ENCODE results near the gene NIPAL3.
A peak's percentile ranks its signal among the peaks of the same experiment; 100 is the strongest.

NIPAL3 gene

DNA sequence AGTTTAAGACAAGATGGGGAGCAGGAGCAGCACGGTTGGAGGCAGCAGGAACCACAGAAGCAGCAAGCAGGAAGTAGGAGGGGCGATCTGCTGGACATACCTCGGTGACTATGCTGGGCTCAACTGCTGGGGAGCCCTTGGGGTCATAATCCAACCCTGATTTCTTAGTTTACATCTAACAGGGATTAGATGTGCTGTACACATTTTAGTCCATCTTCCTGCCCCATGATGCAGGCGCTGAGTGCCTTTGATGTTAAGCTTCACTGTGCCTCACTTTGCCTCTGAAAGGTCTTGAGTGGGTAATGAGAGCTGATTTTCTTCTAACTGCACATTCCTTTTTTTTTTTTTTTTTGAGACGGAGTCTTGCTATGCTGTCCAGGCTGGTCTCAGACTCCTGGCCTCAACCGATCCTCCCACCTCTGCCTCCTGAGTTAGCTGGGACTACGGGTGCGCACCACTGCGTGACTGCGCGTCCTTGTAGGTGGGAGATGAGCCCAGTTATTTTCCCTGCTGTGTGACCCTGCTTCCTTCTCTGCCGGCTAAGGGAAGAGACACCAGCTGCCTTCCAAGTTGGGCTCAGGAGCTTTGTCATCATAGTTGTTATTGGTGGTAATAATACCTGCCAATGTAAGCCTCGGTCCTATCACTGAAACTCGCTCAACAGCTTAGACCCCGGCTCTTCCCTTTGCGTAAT, 85.9 kb downstream of the NIPAL3 start:
- peak overlapping the region; percentile 61 to 76 for H3K4me3 ChIP-seq (ENCODE audit: low read depth in 1 of 2, low read length in 2 of 2)
- H3K27ac ChIP-seq (ENCODE audit: low read length) = peak overlapping the region; percentile 12
- H3K27me3 ChIP-seq (ENCODE audit: low read depth, low read length) = no peaks in the 10 kb centered on the region
- no peaks in the 10 kb centered on the region for H3K36me3 ChIP-seq (ENCODE audit: control insufficient read depth in 1 of 2, insufficient read depth in 2 of 2, low read length in 2 of 2)
- no peaks in the 10 kb centered on the region for H3K9me3 ChIP-seq (ENCODE audit: control insufficient read depth in 1 of 2, low read length in 2 of 2)
- H3K4me1 ChIP-seq (ENCODE audit: control insufficient read depth in 1 of 2, insufficient read depth in 2 of 2, low read length in 2 of 2) = peaks cover 0 to 5% of the 10 kb centered on the region in 2 donors

GRCh38 chr1:24502065-24502708, 86.6 kb downstream of the NIPAL3 start:
- Histone ChIP-seq H3K27ac (ENCODE audit: low read length) (peak overlapping the region; percentile 12), H3K4me1 (ENCODE audit: control insufficient read depth in 1 of 2, insufficient read depth in 2 of 2, low read length in 2 of 2) (peaks cover 0 to 5% of the 10 kb centered on the region in 2 donors), H3K27me3 (ENCODE audit: low read depth, low read length) (no peaks in the 10 kb centered on the region), H3K9me3 (ENCODE audit: control insufficient read depth in 1 of 2, low read length in 2 of 2) (no peaks in the 10 kb centered on the region), H3K36me3 (ENCODE audit: control insufficient read depth in 1 of 2, insufficient read depth in 2 of 2, low read length in 2 of 2) (no peaks in the 10 kb centered on the region), H3K4me3 (ENCODE audit: low read depth in 1 of 2, low read length in 2 of 2) (peak overlapping the region; percentile 61 to 76)

DNA sequence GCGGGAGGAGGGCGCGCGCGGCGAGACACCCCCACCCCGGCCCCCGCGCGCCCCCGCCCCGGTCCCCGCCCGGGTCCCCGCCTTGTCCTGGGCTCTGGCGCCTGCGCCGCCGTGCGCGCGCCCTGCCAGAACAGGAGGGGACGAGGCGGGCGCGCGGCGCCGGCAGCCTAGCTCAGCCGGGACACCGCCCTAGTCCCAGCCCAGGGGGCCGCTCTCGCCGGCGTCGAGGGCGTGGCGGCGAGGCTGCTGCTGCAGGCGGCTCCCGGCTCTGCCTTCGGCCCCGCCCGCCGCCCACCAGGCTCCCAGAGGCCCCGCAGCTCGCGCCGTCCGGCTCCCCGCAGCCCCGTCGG, 87.1 kb downstream of the NIPAL3 start, which contains the start of gene RCAN3:
Gene RCAN3, plus strand, starts transcription at position 128 of the 350 bp plus-strand sequence. CDS start 11,537 bp downstream, outside the sequence.
- Histone ChIP-seq H3K36me3 (ENCODE audit: control insufficient read depth in 1 of 2, insufficient read depth in 2 of 2, low read length in 2 of 2) (no peaks in the 10 kb centered on the region), H3K27me3 (ENCODE audit: low read depth, low read length) (no peaks in the 10 kb centered on the region), H3K4me1 (ENCODE audit: control insufficient read depth in 1 of 2, insufficient read depth in 2 of 2, low read length in 2 of 2) (peaks cover 0 to 5% of the 10 kb centered on the region in 2 donors), H3K4me3 (ENCODE audit: low read depth in 1 of 2, low read length in 2 of 2) (peak within 1 kb of the TSS; percentile 61 to 77), H3K9me3 (ENCODE audit: control insufficient read depth in 1 of 2, low read length in 2 of 2) (no peaks in the 10 kb centered on the region), H3K27ac (ENCODE audit: low read length) (peak within 1 kb of the TSS; percentile 67)

- no peaks in the 10 kb centered on the region for H3K9me3 ChIP-seq (ENCODE audit: control insufficient read depth in 1 of 2, low read length in 2 of 2)
These were observed 87.6 kb downstream of the NIPAL3 start for GRCh38 chr1:24503059-24503751.

GRCh38 chr1:24503870-24504523, 88.4 kb downstream of the NIPAL3 start:
- H3K4me3 ChIP-seq (ENCODE audit: low read depth in 1 of 2, low read length in 2 of 2) = peak overlapping the region; percentile 60 to 77
- peak overlapping the region; percentile 67 for H3K27ac ChIP-seq (ENCODE audit: low read length)
- H3K4me1 ChIP-seq (ENCODE audit: control insufficient read depth in 1 of 2, insufficient read depth in 2 of 2, low read length in 2 of 2) = peaks cover 0 to 5% of the 10 kb centered on the region in 2 donors
- H3K27me3 ChIP-seq (ENCODE audit: low read depth, low read length) = no peaks in the 10 kb centered on the region
- no peaks in the 10 kb centered on the region for H3K9me3 ChIP-seq (ENCODE audit: control insufficient read depth in 1 of 2, low read length in 2 of 2)
- H3K36me3 ChIP-seq (ENCODE audit: control insufficient read depth in 1 of 2, insufficient read depth in 2 of 2, low read length in 2 of 2) = no peaks in the 10 kb centered on the region

More at GRCh38 chr1:24503059-24503751, 87.6 kb downstream of the NIPAL3 start:
- no peaks in the 10 kb centered on the region for H3K36me3 ChIP-seq (ENCODE audit: control insufficient read depth in 1 of 2, insufficient read depth in 2 of 2, low read length in 2 of 2)
- peak overlapping the region; percentile 60 to 77 for H3K4me3 ChIP-seq (ENCODE audit: low read depth in 1 of 2, low read length in 2 of 2)
- H3K27me3 ChIP-seq (ENCODE audit: low read depth, low read length) = no peaks in the 10 kb centered on the region
- H3K4me1 ChIP-seq (ENCODE audit: control insufficient read depth in 1 of 2, insufficient read depth in 2 of 2, low read length in 2 of 2) = peaks cover 0 to 5% of the 10 kb centered on the region in 2 donors
- peak overlapping the region; percentile 67 for H3K27ac ChIP-seq (ENCODE audit: low read length)

DNA sequence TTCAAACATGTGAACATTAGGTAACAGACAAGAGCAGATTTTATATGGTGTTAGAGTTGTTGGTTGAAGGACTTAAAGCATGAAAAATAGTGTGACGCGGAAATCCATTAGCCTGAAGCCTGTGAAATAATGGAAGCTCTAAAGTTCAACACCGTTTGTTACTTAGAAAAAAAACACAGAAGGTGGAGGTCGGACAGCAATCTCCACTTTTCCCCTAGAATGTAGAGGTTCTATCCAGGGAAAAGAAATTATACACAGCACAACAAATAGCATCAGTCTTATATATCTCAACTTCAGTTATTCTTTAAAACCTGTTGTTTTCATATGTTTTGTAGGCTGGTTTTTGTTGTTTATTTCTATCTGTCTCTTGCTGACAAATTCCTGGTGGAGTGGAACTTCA, 89.0 kb downstream of the NIPAL3 start:
- no peak overlapping the region for H3K4me3 ChIP-seq (ENCODE audit: low read depth in 1 of 2, low read length in 2 of 2)
- H3K36me3 ChIP-seq (ENCODE audit: control insufficient read depth in 1 of 2, insufficient read depth in 2 of 2, low read length in 2 of 2) = no peaks in the 10 kb centered on the region
- no peak overlapping the region for H3K27ac ChIP-seq (ENCODE audit: low read length)
- no peaks in the 10 kb centered on the region for H3K9me3 ChIP-seq (ENCODE audit: control insufficient read depth in 1 of 2, low read length in 2 of 2)
- no peaks in the 10 kb centered on the region for H3K27me3 ChIP-seq (ENCODE audit: low read depth, low read length)
- peaks cover 0 to 5% of the 10 kb centered on the region in 2 donors for H3K4me1 ChIP-seq (ENCODE audit: control insufficient read depth in 1 of 2, insufficient read depth in 2 of 2, low read length in 2 of 2)

- H3K9me3 ChIP-seq (ENCODE audit: control insufficient read depth in 1 of 2, low read length in 2 of 2) = peaks cover 0 to 3% of the 10 kb centered on the region in 2 donors
- H3K4me1 ChIP-seq (ENCODE audit: control insufficient read depth in 1 of 2, insufficient read depth in 2 of 2, low read length in 2 of 2) = peaks cover 0 to 5% of the 10 kb centered on the region in 2 donors
- no peaks in the 10 kb centered on the region for H3K27me3 ChIP-seq (ENCODE audit: low read depth, low read length)
- no peaks in the 10 kb centered on the region for H3K36me3 ChIP-seq (ENCODE audit: control insufficient read depth in 1 of 2, insufficient read depth in 2 of 2, low read length in 2 of 2)
- no peak overlapping the region for H3K4me3 ChIP-seq (ENCODE audit: low read depth in 1 of 2, low read length in 2 of 2)
- H3K27ac ChIP-seq (ENCODE audit: low read length) = no peak overlapping the region
These were observed 90.2 kb downstream of the NIPAL3 start for GRCh38 chr1:24505816-24506215.

- H3K36me3 ChIP-seq (ENCODE audit: control insufficient read depth in 1 of 2, insufficient read depth in 2 of 2, low read length in 2 of 2) = no peaks in the 10 kb centered on the region
- no peak overlapping the region for H3K4me3 ChIP-seq (ENCODE audit: low read depth in 1 of 2, low read length in 2 of 2)
- no peaks in the 10 kb centered on the region for H3K27me3 ChIP-seq (ENCODE audit: low read depth, low read length)
- H3K27ac ChIP-seq (ENCODE audit: low read length) = no peak overlapping the region
- H3K9me3 ChIP-seq (ENCODE audit: control insufficient read depth in 1 of 2, low read length in 2 of 2) = peaks cover 0 to 3% of the 10 kb centered on the region in 2 donors
- H3K4me1 ChIP-seq (ENCODE audit: control insufficient read depth in 1 of 2, insufficient read depth in 2 of 2, low read length in 2 of 2) = peaks cover 0 to 5% of the 10 kb centered on the region in 2 donors
These were observed 91.2 kb downstream of the NIPAL3 start for GRCh38 chr1:24506691-24507381.

GRCh38 chr1:24507405-24507804, 91.8 kb downstream of the NIPAL3 start:
- H3K27ac ChIP-seq (ENCODE audit: low read length) = no peak overlapping the region
- no peaks in the 10 kb centered on the region for H3K27me3 ChIP-seq (ENCODE audit: low read depth, low read length)
- H3K36me3 ChIP-seq (ENCODE audit: control insufficient read depth in 1 of 2, insufficient read depth in 2 of 2, low read length in 2 of 2) = no peaks in the 10 kb centered on the region
- peaks cover 0 to under 1% of the 10 kb centered on the region in 2 donors for H3K4me1 ChIP-seq (ENCODE audit: control insufficient read depth in 1 of 2, insufficient read depth in 2 of 2, low read length in 2 of 2)
- peaks cover 0 to 3% of the 10 kb centered on the region in 2 donors for H3K9me3 ChIP-seq (ENCODE audit: control insufficient read depth in 1 of 2, low read length in 2 of 2)
- H3K4me3 ChIP-seq (ENCODE audit: low read depth in 1 of 2, low read length in 2 of 2) = no peak overlapping the region

DNA sequence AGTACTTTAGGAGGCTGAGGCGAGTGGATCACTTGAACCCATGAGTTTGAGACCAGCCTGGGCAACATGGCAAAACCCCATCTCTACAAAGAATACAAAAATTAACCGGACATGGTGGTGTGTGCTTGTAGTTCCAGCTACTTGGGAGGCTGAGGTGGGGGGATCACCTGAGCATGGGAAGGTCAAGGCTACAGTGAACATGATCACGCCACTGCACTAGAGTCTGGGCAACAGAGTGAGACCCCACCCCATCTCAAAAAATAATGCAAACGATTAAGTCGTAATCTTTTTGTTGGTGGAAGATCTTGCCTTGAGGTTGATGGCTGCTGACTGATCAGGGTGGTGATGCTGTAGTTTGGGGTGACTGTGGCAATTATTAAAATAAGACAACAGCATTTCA, 93.3 kb downstream of the NIPAL3 start:
- no peaks in the 10 kb centered on the region for H3K27me3 ChIP-seq (ENCODE audit: low read depth, low read length)
- H3K27ac ChIP-seq (ENCODE audit: low read length) = no peak overlapping the region
- H3K36me3 ChIP-seq (ENCODE audit: control insufficient read depth in 1 of 2, insufficient read depth in 2 of 2, low read length in 2 of 2) = no peaks in the 10 kb centered on the region
- no peaks in the 10 kb centered on the region for H3K4me1 ChIP-seq (ENCODE audit: control insufficient read depth in 1 of 2, insufficient read depth in 2 of 2, low read length in 2 of 2)
- no peak overlapping the region for H3K4me3 ChIP-seq (ENCODE audit: low read depth in 1 of 2, low read length in 2 of 2)
- H3K9me3 ChIP-seq (ENCODE audit: control insufficient read depth in 1 of 2, low read length in 2 of 2) = peaks cover 0 to 3% of the 10 kb centered on the region in 2 donors
